Osteoblast (primary cell): ENCODE data around the gene SMIM32. TPM values are rescaled to one million over a fixed set of nuclear protein-coding genes. Genes with fewer than 3 reads are reported as not detected.

Source experiments
- DNase-seq: peaks from one replicate; pipeline ENCODE4 v3.0.0; 2011; ENCODE audit warnings: low spot score, mixed read lengths; ENCODE audit not compliant: insufficient read length; ENCODE audit errors: missing footprints
- H2AFZ ChIP-seq: 2 replicates; pipeline ENCODE4 v1.6.0; 2011; ENCODE audit warnings: mild to moderate bottlenecking, low read length
- H3K27ac ChIP-seq: 2 replicates; pipeline ENCODE4 v1.5.1; 2011; ENCODE audit warnings: mild to moderate bottlenecking, low read depth, low read length, moderate library complexity
- H3K27me3 ChIP-seq: 2 replicates; pipeline ENCODE4 v1.6.0; 2012; ENCODE audit warnings: mild to moderate bottlenecking, control low read depth, inconsistent platforms, low read length, moderate library complexity; ENCODE audit not compliant: insufficient read depth
- H3K36me3 ChIP-seq: 2 replicates; pipeline ENCODE4 v1.5.1; 2011; ENCODE audit warnings: mild to moderate bottlenecking, low read length, control low read depth, moderate library complexity; ENCODE audit not compliant: insufficient read depth
- H3K4me1 ChIP-seq: 2 replicates; pipeline ENCODE4 v1.5.1; 2011; ENCODE audit warnings: mild to moderate bottlenecking, low read length, control low read depth, moderate library complexity; ENCODE audit not compliant: insufficient read depth
- H3K4me2 ChIP-seq: 2 replicates; pipeline ENCODE4 v1.6.0; 2011; ENCODE audit warnings: mild to moderate bottlenecking, low read length; ENCODE audit not compliant: insufficient read depth
- H3K4me3 ChIP-seq: fragments of 200-600 bp; sonication (generic); 3 replicates; pipeline ENCODE4 v1.5.1; 2012; ENCODE audit warnings: mild to moderate bottlenecking, low read length, inconsistent platforms; ENCODE audit not compliant: insufficient read depth
- H3K79me2 ChIP-seq: 2 replicates; pipeline ENCODE4 v1.6.0; 2012; ENCODE audit warnings: mild to moderate bottlenecking, low read length, control low read depth, inconsistent platforms; ENCODE audit not compliant: insufficient read depth
- H3K9me3 ChIP-seq: 2 replicates; pipeline ENCODE4 v1.5.1; 2011; ENCODE audit warnings: low read depth, low read length, control low read depth
- H4K20me1 ChIP-seq: 2 replicates; pipeline ENCODE4 v1.6.0; 2012; ENCODE audit warnings: mild to moderate bottlenecking, low read length, control low read depth; ENCODE audit not compliant: insufficient read depth
- total RNA-seq: library from RNA; depleted of rRNA; stranded (reverse); fragments of >200 nt; gene quantifications from 2 replicates; pipeline ENCODE4 v1.2.3, GENCODE V29; 2012
- TF ChIP-seq, protein P1 (sequence below): IDR thresholded peaks from 2 replicates; pipeline ENCODE4 v1.5.1; 2011; ENCODE audit warnings: mild to moderate bottlenecking, low read depth, low read length, moderate library complexity; ENCODE audit errors: extremely low read depth

The SMIM32 gene
- total RNA-seq, 1 donor, result not detected

DNA sequence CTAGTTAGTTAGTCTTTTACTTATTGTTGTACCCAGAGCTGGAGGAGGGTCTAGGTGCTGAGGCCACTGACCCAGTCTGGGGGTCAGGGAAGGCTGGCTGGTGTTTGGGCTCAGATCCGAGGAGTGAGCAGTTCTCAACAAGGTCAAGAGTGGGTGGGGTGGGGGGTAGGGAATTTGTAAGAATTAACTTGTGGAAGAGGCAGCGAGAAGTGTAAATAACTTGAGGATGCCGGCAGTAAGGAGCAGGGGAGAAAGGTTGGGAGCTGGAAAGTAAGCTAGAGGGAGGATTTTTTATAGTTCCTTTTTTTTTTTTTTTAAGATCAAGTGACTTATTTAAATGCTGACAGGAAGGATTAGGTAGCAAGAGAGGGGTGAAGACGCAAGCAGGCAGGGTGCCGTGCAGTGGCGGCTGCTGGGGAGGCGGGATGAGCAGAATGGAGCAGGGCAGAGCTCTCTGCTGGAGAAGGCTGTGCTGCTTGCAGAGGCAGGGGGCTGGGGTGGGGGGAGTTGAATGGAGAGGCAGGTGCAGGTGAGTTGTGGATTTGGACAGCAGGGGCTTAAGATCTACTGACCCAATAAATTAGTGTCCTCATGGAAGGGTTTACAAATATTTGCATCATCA, 35.3 kb upstream of the SMIM32 start:
- no peak overlapping the region for H3K4me3 ChIP-seq
- H3K4me1 ChIP-seq, result no peaks in the 10 kb centered on the region
- no peaks in the 10 kb centered on the region for H3K36me3 ChIP-seq
- no peaks in the 10 kb centered on the region for H3K9me3 ChIP-seq
- H3K79me2 ChIP-seq, result no peaks in the 10 kb centered on the region
- H3K4me2 ChIP-seq, result no peak overlapping the region
- H3K27me3 ChIP-seq, result peaks cover 38% of the 10 kb centered on the region
- H4K20me1 ChIP-seq, result no peaks in the 10 kb centered on the region
- no peak overlapping the region for H3K27ac ChIP-seq
- TF ChIP-seq, protein P1, sequence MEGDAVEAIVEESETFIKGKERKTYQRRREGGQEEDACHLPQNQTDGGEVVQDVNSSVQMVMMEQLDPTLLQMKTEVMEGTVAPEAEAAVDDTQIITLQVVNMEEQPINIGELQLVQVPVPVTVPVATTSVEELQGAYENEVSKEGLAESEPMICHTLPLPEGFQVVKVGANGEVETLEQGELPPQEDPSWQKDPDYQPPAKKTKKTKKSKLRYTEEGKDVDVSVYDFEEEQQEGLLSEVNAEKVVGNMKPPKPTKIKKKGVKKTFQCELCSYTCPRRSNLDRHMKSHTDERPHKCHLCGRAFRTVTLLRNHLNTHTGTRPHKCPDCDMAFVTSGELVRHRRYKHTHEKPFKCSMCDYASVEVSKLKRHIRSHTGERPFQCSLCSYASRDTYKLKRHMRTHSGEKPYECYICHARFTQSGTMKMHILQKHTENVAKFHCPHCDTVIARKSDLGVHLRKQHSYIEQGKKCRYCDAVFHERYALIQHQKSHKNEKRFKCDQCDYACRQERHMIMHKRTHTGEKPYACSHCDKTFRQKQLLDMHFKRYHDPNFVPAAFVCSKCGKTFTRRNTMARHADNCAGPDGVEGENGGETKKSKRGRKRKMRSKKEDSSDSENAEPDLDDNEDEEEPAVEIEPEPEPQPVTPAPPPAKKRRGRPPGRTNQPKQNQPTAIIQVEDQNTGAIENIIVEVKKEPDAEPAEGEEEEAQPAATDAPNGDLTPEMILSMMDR, result no peak
- no peak for DNase-seq
- H2AFZ ChIP-seq, result no peak overlapping the region

DNA sequence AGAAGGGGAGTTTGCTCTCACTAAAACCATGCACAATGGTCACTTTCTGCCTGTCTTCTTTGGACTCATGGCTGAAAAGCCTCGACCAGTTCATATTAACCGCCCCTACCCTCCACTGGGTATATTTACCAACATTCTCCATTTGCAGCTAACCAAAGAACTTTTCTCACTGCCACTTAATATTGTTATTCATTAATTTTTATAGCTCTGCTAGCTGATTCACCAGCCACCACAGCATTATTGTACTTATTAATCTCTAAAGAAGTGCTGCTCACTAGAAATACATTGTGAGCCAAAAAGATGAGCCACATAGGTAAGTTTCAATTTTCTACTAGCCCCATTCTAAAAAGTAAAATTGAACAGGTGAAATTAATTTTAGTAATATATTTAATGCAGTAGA, 33.4 kb upstream of the SMIM32 start:
- TF ChIP-seq, protein P1, result no peak
- no peak overlapping the region for H3K27ac ChIP-seq
- H3K27me3 ChIP-seq, result peaks cover 41% of the 10 kb centered on the region
- H3K36me3 ChIP-seq, result no peaks in the 10 kb centered on the region
- H3K4me1 ChIP-seq, result no peaks in the 10 kb centered on the region
- H3K4me3 ChIP-seq, result no peak overlapping the region
- H2AFZ ChIP-seq, result no peak overlapping the region
- DNase-seq, result no peak
- no peak overlapping the region for H3K4me2 ChIP-seq
- no peaks in the 10 kb centered on the region for H4K20me1 ChIP-seq
- no peaks in the 10 kb centered on the region for H3K9me3 ChIP-seq
- H3K79me2 ChIP-seq, result no peaks in the 10 kb centered on the region

DNA sequence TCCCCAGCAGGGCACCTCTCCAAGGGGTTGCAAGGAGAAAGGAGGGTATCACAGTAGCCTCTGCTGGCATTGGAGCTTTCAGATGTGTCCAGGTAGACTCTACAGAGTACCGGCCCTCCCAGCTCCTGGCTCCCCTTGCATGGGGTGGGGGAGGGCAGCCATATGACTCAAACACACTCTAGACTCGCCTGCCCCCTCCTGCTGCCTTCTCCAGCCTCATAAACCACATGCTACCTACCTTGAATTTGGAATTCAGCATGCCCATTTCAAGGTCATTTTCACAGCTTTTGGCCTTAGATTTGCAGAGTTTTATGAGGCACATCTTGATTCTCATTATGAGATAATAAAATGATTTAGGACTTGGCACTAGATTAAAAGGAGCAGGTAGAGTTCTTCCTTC, 32.8 kb upstream of the SMIM32 start:
- Histone ChIP-seq H3K9me3 (peaks cover 3% of the 10 kb centered on the region), H3K27ac (no peak overlapping the region), H3K79me2 (no peaks in the 10 kb centered on the region), H3K4me2 (no peak overlapping the region), H3K4me1 (no peaks in the 10 kb centered on the region), H3K27me3 (peaks cover 41% of the 10 kb centered on the region), H3K36me3 (no peaks in the 10 kb centered on the region), H2AFZ (no peak overlapping the region), H4K20me1 (no peaks in the 10 kb centered on the region), H3K4me3 (no peak overlapping the region)
- TF ChIP-seq, protein P1, result no peak
- no peak for DNase-seq

DNA sequence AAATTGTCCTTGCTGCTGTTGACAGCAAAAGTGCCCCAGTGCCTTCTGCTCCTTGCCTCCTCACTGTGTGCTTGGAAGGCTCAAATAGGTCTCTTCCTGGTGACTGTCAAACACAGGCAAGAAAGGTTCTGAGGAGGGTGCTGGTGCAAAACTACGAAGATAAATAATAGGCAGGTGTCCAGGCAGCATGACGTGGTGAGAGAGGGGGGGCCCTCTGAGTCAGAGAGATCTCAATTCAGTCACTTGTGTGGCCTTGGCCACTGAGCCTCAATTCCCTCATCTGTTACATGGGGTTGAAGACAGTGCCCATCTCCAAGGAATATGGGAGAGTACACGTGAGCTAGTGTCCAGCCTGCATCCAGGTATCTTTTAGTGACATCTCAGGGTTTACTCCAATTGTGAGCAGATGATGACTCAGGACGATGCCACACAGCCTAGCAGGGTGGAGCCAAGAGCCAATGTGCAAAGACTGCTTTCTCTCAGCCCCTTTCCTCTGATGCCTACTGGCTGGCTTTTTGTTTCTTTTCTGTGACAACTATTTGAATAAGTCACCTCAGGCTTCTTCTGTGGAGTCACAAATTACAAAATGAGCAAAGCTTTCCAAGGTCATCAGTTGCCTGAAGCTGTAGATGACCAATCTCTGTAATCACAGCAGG, 29.7 kb upstream of the SMIM32 start:
- Histone ChIP-seq H2AFZ (no peak overlapping the region), H3K4me3 (no peak overlapping the region), H3K9me3 (peaks cover 3% of the 10 kb centered on the region), H3K27me3 (peaks cover 28% of the 10 kb centered on the region), H3K79me2 (no peaks in the 10 kb centered on the region), H3K4me1 (no peaks in the 10 kb centered on the region), H4K20me1 (no peaks in the 10 kb centered on the region), H3K36me3 (no peaks in the 10 kb centered on the region), H3K4me2 (no peak overlapping the region), H3K27ac (no peak overlapping the region)
- DNase-seq, result no peak
- TF ChIP-seq, protein P1, result no peak
